Muscle of leg (tissue), 11 donors: ENCODE results near the gene UBAC2. TPM values are rescaled to one million over a fixed set of nuclear protein-coding genes. Genes with fewer than 3 reads are reported as not detected.
"Not testable (repeated sequence)": the region's sequence is repeated elsewhere in the genome, so short reads cannot be mapped to it uniquely, and the experiment has no call there.

Experiments
- DNase-seq: peaks from one replicate; pipeline ENCODE4 v3.0.0; 2013
- H3K27ac ChIP-seq: one replicate; pipeline ENCODE4 v1.5.1; 2013; ENCODE audit warnings: mild to moderate bottlenecking, low read length, control low read depth
- H3K27me3 ChIP-seq: one replicate; pipeline ENCODE4 v1.6.1; 2013; ENCODE audit warnings: low read length; ENCODE audit not compliant: control insufficient read depth, insufficient read depth
- H3K36me3 ChIP-seq: one replicate; pipeline ENCODE4 v1.6.1; 2013; ENCODE audit warnings: low read length; ENCODE audit not compliant: control insufficient read depth, insufficient read depth
- H3K4me1 ChIP-seq: one replicate; pipeline ENCODE4 v1.6.1; 2013; ENCODE audit warnings: low read length; ENCODE audit not compliant: control insufficient read depth, insufficient read depth
- H3K4me3 ChIP-seq: one replicate; pipeline ENCODE4 v1.5.1; 2013; ENCODE audit warnings: low read length, control low read depth
- H3K9me3 ChIP-seq: replicated peaks from 2 replicates; pipeline ENCODE4 v1.6.1; 2013; ENCODE audit warnings: low read depth, low read length; ENCODE audit not compliant: control insufficient read depth
- WGBS: methylation state at CpG from one replicate; pipeline ENCODE4 v1.1.5; 2013; ENCODE audit warnings: missing lambda C conversion rate; ENCODE audit not compliant: insufficient coverage; 5-methylcytosine and 5-hydroxymethylcytosine counted together
- polyA plus RNA-seq, 8 donors: library from polyadenylated mRNA; unstranded; fragments of 120-200 nt; gene quantifications; one replicate each; pipeline versions ENCODE4 v1.2.1 to v1.2.3, GENCODE V29; 2013; ENCODE audit warnings: inconsistent platforms in 1 of 8, low replicate concordance in 1 of 8; ENCODE audit not compliant: insufficient read length in 8 of 8, insufficient read depth in 1 of 8
- total RNA-seq: library from RNA; stranded (reverse); fragments of 120-200 nt; gene quantifications from one replicate; pipeline ENCODE4 v1.2.4, GENCODE V29; 2013

The UBAC2 gene
- total and polyA plus RNA-seq, 9 donors = 46.3 to 92.6 (median 84.7) TPM

DNA sequence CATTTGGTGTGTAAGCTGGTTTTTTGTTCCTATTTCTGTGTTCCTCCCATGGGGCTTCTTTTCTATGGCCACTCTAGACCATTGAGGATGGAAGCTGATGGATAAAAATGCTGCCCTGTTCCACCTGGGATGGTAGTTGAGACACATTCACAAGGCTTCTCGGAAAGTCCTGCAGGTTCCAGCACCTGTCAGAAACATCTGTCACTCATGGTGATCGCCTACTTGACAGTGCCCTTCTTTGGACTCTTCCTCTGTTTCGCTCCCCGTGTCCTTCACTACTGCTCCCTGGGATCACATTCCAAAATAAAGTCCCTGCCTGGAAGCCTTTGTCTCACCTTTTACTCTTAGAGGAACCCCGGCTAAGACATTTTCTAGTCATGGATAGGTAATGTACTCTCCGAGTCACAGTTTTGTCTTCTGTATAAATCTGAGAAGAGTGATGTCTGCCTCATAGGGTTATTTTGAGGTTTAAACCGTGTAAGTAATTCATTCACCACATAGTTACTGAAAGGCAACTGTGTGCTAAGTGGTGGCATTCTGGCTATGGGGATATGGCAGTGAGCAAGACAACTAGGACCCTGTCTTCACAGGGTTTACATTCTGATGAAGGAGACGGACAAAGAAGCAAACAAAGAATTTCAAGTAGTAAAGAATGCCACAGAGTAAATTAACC, 21.0 kb downstream of the UBAC2 start:
- peaks cover 21% of the 10 kb centered on the region for H3K4me1 ChIP-seq
- 91% methylated on average over 5 of the region's 8 CpGs for WGBS

DNA sequence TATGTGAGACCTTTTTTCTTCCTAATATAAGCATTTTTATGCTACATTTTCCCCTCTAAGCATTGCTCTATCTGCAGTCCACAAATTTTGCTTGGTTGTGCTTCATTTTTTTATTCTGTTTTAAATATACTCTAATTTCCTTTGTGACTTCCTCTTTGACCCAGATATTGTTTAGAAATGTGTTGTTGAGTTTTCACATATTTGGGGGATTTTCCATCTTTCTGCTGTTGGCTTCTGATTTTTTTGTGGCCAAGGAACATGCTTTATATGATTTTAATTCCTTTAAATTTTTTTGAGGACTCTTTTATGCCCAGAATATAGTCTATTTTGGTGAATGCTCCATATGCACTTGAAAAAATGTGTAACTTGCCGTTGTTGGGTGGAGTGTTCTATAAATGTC, 22.9 kb downstream of the UBAC2 start:
- H3K36me3 ChIP-seq = peaks cover 5% of the 10 kb centered on the region
- H3K27ac ChIP-seq = no peak overlapping the region
- no peak overlapping the region for H3K4me3 ChIP-seq
- no peak for DNase-seq
- 80% methylated on average over 1 of the region's 1 CpG for WGBS
- H3K4me1 ChIP-seq = peaks cover 12% of the 10 kb centered on the region
- no peaks in the 10 kb centered on the region for H3K9me3 ChIP-seq
- H3K27me3 ChIP-seq = no peaks in the 10 kb centered on the region

More for the DNA sequence above, 21.0 kb downstream of the UBAC2 start:
- Histone ChIP-seq H3K36me3 (peaks cover 2% of the 10 kb centered on the region), H3K4me3 (no peak overlapping the region), H3K27ac (peak overlapping the region; percentile 79), H3K9me3 (no peaks in the 10 kb centered on the region), H3K27me3 (no peaks in the 10 kb centered on the region)
- peak; percentile 31 for DNase-seq

DNA sequence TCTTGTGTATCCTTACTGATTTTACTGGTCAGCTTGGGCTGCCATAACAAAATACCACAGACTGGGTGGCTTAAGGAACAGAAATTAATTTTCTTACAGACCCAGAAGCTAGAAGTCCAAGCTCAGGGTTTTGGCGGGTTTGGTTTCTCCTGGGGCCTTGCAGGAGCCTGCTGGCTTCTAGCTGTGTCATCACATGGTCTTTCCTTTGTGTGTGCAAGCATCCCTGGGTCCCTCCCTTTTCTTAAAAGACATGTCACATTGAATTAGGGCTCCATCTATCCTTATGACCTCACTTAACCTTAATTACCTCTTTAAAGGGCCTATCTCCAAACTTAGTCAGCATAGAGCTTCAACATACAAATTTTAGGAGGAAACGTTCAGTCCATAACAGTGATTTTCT, 23.4 kb downstream of the UBAC2 start:
- no peak for DNase-seq
- no peaks in the 10 kb centered on the region for H3K27me3 ChIP-seq
- H3K4me1 ChIP-seq = peaks cover 11% of the 10 kb centered on the region
- 90% methylated on average over 1 of the region's 2 CpGs for WGBS
- H3K36me3 ChIP-seq = peaks cover 5% of the 10 kb centered on the region
- H3K4me3 ChIP-seq = no peak overlapping the region
- H3K9me3 ChIP-seq = no peaks in the 10 kb centered on the region
- no peak overlapping the region for H3K27ac ChIP-seq

DNA sequence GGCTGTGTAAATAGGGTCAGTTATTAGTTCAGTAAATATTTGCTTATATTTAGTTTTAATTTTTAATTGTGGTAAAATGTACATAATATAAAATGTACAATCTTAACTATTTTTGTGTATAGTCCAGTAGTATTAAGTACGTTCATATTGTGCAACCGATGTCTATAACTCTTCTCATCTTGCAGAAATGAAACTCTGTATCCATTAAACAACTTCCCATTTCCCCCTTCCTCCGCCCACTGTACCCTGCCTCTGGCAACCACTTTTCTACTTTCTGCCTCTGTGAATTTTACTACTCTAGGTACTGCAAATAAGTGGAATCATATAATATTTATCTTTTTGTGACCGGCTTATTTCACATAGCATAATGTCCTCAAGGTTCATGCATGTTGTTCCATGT, 24.4 kb downstream of the UBAC2 start:
- Histone ChIP-seq H3K4me1 (peaks cover 10% of the 10 kb centered on the region), H3K36me3 (peaks cover 5% of the 10 kb centered on the region)
- WGBS = no CpG with 5 or more reads among the region's 4 CpGs

DNA sequence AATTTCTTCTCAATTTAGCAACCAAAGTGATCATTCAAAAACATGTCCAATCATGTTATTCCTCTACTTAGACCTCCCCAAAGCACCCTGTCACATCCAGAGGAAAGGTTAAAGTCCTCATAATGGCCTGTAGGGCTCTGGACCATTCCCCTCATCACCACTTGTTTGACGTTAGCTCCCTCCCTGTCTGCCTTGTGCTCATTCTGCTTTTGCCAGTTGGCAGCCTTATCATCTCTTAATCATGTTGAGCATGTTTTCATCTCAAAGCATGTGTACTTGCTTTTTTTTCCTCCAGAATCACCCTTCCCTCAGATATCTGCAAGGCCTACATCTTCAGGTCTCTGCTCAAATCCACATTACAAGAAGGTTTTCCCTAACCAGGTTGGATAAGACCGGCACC, 25.9 kb downstream of the UBAC2 start:
- peaks cover 5% of the 10 kb centered on the region for H3K36me3 ChIP-seq
- 91% methylated on average over 1 of the region's 2 CpGs for WGBS
- DNase-seq = no peak
- peaks cover 9% of the 10 kb centered on the region for H3K4me1 ChIP-seq
- H3K27me3 ChIP-seq = no peaks in the 10 kb centered on the region
- no peak overlapping the region for H3K4me3 ChIP-seq
- no peak overlapping the region for H3K27ac ChIP-seq
- no peaks in the 10 kb centered on the region for H3K9me3 ChIP-seq

More for the DNA sequence above, 24.4 kb downstream of the UBAC2 start:
- Histone ChIP-seq H3K9me3 (no peaks in the 10 kb centered on the region), H3K27ac (no peak overlapping the region), H3K4me3 (no peak overlapping the region), H3K27me3 (no peaks in the 10 kb centered on the region)
- DNase-seq = peak; percentile 32

DNA sequence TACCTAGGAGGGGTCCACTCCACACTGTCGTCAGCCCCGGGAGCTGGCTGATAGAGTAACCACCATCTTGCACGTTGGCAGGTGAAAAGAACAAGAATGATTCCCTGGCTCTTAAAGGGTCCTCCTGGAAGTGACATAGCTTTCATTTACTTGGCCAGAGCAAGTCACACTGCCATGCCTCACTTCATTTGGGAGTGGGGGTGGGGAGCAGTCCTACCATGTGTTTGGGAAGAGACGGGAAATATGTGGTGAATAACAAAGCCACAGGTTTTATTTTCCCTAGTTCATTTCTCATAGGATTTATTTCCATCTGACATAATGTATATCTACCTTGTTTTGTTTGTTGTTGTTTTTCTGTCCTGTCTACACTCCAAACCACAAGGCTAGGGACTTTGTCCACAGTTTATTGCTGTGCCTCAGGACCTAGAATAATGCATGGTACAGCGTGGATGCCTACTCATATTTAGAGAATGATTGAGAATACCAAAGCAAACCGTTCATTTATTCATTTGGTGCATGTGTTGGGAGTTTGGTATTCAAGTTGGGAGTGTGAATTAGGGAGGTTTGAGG, 26.8 kb downstream of the UBAC2 start:
- peaks cover 4% of the 10 kb centered on the region for H3K36me3 ChIP-seq
- H3K4me1 ChIP-seq = peaks cover 2% of the 10 kb centered on the region
- H3K27ac ChIP-seq = no peak overlapping the region
- DNase-seq = no peak
- no peaks in the 10 kb centered on the region for H3K27me3 ChIP-seq
- WGBS = 91% methylated on average over 5 of the region's 6 CpGs
- no peaks in the 10 kb centered on the region for H3K9me3 ChIP-seq
- H3K4me3 ChIP-seq = no peak overlapping the region

DNA sequence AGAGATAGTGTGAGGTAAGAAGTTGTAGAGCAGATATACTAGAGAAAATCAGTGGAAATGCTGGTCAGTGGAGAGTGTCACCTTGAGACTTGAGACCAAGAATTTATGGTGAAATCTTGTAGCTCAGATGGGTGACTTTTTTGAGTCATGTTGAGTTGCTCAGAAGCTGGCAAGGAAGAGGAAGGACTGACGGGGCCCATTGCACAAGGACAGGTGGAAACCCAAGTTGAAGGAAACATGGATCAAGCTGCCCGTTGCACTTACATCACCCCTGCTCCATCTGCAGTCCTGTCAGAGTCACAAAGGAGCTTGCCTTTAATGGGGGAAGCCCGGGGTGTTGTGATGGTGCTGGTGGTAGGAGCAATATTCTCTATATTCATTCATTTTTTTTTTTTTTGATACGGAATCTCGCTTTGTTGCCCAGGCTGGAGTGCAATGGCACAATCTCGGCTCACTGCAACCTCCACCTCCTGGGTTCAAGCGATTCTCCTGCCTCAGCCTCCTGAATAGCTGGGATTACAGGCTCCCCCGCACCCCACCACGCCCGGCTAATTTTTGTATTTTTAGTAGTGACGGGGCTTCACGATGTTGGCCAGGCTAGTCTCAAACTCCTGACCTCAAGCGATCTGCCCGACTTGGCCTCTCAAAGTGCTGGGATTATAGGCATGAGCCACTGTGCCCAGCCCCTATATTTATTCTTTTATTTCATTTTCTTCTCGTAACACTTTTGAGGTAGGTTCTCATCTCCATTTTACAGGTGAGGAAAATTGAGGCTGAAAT, 27.4 kb downstream of the UBAC2 start:
- Histone ChIP-seq H3K27me3 (no peaks in the 10 kb centered on the region), H3K9me3 (no peaks in the 10 kb centered on the region), H3K4me1 (peaks cover 2% of the 10 kb centered on the region), H3K4me3 (no peak overlapping the region), H3K27ac (no peak overlapping the region), H3K36me3 (peaks cover 4% of the 10 kb centered on the region)
- WGBS = 87% methylated on average over 4 of the region's 15 CpGs
- no peak for DNase-seq

DNA sequence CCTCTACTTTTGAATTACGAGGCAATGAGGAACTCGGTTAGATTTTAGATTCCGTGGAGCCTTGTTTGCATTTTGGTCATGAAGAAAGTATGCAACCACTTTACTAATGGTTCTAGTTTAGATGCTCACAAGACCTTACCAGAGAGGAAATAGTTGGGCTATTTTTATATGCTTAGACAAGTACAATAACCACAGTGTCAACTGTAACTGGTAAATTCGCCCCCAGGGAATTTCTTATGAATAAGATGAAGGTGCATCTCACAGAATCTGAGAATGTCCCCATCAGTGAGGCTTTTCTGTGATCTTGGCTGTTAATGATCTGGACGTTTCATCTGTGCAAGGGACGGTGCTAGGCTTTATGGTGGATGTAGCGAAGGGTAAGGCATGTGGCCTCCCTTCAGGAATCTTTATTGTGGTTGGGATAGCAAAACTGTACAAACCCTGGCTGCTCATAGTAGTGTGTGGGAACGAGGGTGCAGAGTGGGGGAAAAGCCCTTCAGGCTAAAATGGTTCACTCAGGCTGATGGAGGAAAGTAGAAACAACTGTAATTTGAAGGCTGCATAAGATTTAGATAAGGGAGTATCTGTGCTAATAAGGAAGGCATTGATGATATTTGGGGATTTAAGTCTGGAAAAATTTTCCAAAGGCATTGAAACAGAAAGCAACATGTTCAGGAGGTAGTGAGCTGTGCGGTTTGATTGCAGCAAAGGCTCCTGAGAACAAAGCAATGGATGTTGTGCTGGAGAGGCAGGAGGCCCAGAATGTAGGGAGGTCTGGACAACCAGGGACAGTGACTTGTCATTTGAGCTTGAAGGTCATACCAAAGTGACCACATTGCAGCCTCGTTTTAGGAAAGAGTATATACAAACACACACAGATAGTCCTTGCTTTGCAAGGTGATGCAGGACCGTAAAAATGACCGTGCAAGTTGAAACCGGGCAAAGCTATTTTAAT, 28.4 kb downstream of the UBAC2 start:
- no peaks in the 10 kb centered on the region for H3K27me3 ChIP-seq
- H3K9me3 ChIP-seq = no peaks in the 10 kb centered on the region
- peaks cover 4% of the 10 kb centered on the region for H3K36me3 ChIP-seq
- 55% methylated on average over 5 of the region's 13 CpGs for WGBS
- no peak overlapping the region for H3K4me3 ChIP-seq
- H3K27ac ChIP-seq = no peak overlapping the region
- DNase-seq = no peak
- peaks cover 2% of the 10 kb centered on the region for H3K4me1 ChIP-seq

DNA sequence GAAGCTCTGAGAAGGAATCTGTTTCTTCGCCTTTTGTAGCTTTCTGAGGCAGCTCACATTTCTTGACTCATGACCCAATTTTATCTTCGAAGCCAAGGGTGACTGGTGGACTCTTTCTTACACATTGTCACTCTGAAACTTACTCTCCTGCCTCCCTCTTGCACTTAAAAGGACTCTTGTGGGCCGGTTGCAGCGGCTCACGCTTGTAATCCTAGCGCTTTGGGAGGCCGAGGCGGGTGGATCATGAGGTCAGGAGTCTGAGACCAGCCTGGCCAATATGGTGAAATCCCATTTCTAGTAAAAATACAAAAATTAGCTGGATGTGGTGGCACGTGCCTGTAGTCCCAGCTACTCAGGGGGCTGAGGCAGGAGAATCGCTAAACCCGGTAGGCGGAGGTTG, 29.9 kb downstream of the UBAC2 start:
- H3K27me3 ChIP-seq, DNase-seq, H3K4me3 ChIP-seq, H3K4me1 ChIP-seq, H3K27ac ChIP-seq, H3K9me3 ChIP-seq, H3K36me3 ChIP-seq: not testable (repeated sequence)
- WGBS = 84% methylated on average over 5 of the region's 12 CpGs
